Measurements from ENCODE around the gene SAP25.

The SAP25 gene

GRCh38 chr7:100600730-100601038 is 27.0 kb upstream of the SAP25 start:
- Histone ChIP-seq H3K27me3 (no peaks in the 10 kb centered on the region), H3K9me3 (no peaks in the 10 kb centered on the region), H3K4me3 (ENCODE audit: low read depth, low read length) (no peak overlapping the region), H3K4me1 (peaks cover 6% of the 10 kb centered on the region), H3K36me3 (peaks cover 11% of the 10 kb centered on the region)
- no peak for TF ChIP-seq CTCF (IDR thresholded peaks at IDR 0.05; ENCODE audit: low read depth, low read length)
- no peak for DNase-seq

DNA sequence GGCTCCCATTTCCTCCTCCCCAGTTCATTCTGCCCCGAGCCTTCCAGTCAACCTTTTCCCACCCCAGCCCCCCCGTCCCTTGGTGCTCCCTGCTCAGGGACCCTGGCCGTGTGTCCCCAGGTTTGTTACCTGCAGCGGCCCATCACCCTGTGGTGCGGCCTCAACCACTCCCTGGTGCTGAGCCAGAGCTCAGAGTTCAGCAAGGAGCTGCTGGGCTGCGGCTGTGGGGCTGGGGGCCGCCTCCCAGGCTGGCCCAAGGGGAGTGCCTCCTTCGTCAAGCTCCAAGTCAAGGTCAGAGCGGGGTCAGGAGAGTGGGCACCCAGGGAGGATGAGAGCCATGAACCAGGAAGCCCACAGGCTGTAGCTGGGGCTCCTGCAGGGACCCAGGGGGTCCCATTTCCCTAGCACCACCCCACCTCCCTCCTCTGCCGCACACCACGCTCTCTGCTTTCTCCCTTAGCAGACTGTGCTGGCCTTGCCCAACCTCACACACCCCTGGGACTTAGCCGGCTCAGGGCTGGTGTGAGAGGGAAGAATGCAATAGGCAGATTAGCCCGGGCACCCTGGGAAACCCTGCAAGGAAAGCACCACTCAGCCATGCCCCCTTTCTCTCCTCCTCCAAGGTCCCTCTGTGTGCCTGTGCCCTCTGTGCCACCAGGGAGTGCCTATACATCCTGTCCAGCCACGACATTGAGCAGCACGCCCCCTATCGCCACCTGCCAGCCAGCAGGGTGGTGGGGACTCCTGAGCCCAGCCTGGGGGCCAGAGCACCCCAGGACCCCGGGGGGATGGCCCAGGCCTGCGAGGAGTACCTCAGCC is 26.4 kb upstream of the SAP25 start:
- no peak; the same call in 1 of the 2 replicates for TF ChIP-seq CTCF (IDR thresholded peaks at IDR 0.05; ENCODE audit: low read depth, low read length)
- Histone ChIP-seq H3K9me3 (no peaks in the 10 kb centered on the region), H3K4me1 (peaks cover 6% of the 10 kb centered on the region), H3K4me3 (ENCODE audit: low read depth, low read length) (no peak overlapping the region), H3K36me3 (peaks cover 5% of the 10 kb centered on the region), H3K27me3 (no peaks in the 10 kb centered on the region)
- DNase-seq = no peak

DNA sequence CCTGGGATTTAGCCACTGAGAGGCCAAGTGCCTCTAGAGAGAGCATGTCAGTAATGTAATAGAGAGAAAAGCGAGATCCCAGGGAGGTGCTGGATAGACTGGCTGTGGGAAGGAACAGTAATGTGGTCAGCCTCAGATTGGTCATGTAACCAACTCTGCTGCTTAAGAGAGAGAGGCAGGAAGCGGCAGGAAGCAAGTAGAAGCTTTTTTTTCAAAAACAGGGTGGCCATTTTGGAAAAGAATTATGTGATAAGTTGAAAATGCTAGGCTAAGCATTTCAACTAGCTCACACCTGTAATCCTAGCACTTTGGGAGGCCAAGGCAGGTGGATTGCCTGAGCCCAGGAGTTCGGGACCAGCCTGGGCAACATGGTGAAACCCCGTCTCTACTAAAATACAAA is 24.7 kb upstream of the SAP25 start:
- Histone ChIP-seq H3K4me1 (peaks cover 3% of the 10 kb centered on the region), H3K27me3 (no peaks in the 10 kb centered on the region), H3K36me3 (no peaks in the 10 kb centered on the region), H3K9me3 (no peaks in the 10 kb centered on the region), H3K4me3 (ENCODE audit: low read depth, low read length) (no peak overlapping the region)
- no peak for DNase-seq
- TF ChIP-seq CTCF (IDR thresholded peaks at IDR 0.05; ENCODE audit: low read depth, low read length) = no peak

DNA sequence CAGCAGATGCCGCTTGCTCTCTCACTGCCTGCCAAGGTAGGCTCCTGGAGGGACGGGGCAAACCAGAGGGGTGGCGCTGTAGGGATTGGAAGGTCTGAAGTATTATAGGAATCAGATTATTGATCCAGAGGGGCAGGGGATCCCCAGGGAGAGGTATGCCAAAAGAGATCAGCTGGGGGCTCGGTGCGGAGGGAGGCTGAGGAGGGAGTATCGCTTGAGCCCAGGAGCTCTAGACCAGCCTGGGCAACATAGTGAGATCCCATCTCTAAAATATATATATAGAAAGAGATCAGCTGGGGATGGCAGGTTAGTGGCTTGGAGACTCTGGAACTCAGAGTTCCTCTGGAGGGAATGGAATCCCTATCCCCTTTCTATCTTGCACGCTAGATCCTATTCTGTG is 21.5 kb upstream of the SAP25 start:
- no peaks in the 10 kb centered on the region for H3K4me1 ChIP-seq
- H3K27me3 ChIP-seq = no peaks in the 10 kb centered on the region
- no peaks in the 10 kb centered on the region for H3K9me3 ChIP-seq
- DNase-seq = no peak
- TF ChIP-seq CTCF (IDR thresholded peaks at IDR 0.05; ENCODE audit: low read depth, low read length) = no peak
- no peaks in the 10 kb centered on the region for H3K36me3 ChIP-seq
- H3K4me3 ChIP-seq (ENCODE audit: low read depth, low read length) = no peak overlapping the region

DNA sequence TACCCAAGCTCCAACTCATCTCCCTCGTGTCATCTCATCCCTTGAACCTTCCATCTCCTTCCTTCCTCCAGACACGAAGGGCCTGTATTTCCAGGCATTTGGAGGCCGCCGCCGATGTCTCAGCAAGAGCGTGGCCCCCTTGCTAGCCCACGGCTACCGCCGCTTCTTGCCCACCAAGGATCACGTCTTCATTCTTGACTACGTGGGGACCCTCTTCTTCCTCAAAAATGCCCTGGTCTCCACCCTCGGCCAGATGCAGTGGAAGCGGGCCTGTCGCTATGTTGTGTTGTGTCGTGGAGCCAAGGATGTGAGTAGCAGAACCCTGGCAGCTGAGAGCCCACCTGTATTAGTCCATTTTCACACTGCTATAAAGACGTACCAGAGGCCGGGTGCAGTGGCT is 17.9 kb upstream of the SAP25 start:
- H3K9me3 ChIP-seq = no peaks in the 10 kb centered on the region
- H3K27me3 ChIP-seq = no peaks in the 10 kb centered on the region
- TF ChIP-seq CTCF (IDR thresholded peaks at IDR 0.05; ENCODE audit: low read depth, low read length) = no peak
- no peaks in the 10 kb centered on the region for H3K36me3 ChIP-seq
- H3K4me1 ChIP-seq = no peaks in the 10 kb centered on the region
- no peak for DNase-seq
- no peak overlapping the region for H3K4me3 ChIP-seq (ENCODE audit: low read depth, low read length)

GRCh38 chr7:100590077-100590737 is 16.5 kb upstream of the SAP25 start:
- TF ChIP-seq CTCF (IDR thresholded peaks at IDR 0.05; ENCODE audit: low read depth, low read length) = no peak
- no peaks in the 10 kb centered on the region for H3K9me3 ChIP-seq
- no peaks in the 10 kb centered on the region for H3K27me3 ChIP-seq
- H3K36me3 ChIP-seq = no peaks in the 10 kb centered on the region
- H3K4me1 ChIP-seq = peaks cover under 1% of the 10 kb centered on the region; the same call in 1 of the 2 replicates
- no peak overlapping the region for H3K4me3 ChIP-seq (ENCODE audit: low read depth, low read length)
- DNase-seq = no peak

Measured in BE2C (cell line).